Mucosa of rectum (tissue), 2 donors: Measurements from ENCODE around the gene HSF5.
A peak's percentile ranks its signal among the peaks of the same experiment; 100 is the strongest.

ENCODE experiments used
- H3K27ac ChIP-seq, 2 donors: one replicate each; pipeline ENCODE4 v1.7.0; 2013; ENCODE audit warnings: inconsistent platforms in 2 of 2, low read depth in 2 of 2, low read length in 2 of 2
- H3K27me3 ChIP-seq, 2 donors: one replicate each; pipeline ENCODE4 v1.7.0; 2013; ENCODE audit warnings: low read length in 2 of 2; ENCODE audit not compliant: control insufficient read depth in 2 of 2, insufficient read depth in 2 of 2
- H3K36me3 ChIP-seq, 2 donors: one replicate each; pipeline ENCODE4 v1.7.0; 2013; ENCODE audit warnings: low read length in 2 of 2; ENCODE audit not compliant: control insufficient read depth in 2 of 2, insufficient read depth in 2 of 2
- H3K4me1 ChIP-seq, 2 donors: one replicate each; pipeline ENCODE4 v1.7.0; 2013; ENCODE audit warnings: low read length in 2 of 2, mild to moderate bottlenecking in 1 of 2; ENCODE audit not compliant: control insufficient read depth in 2 of 2, insufficient read depth in 2 of 2
- H3K4me3 ChIP-seq, 2 donors: one replicate each; pipeline ENCODE4 v1.7.0; 2013; ENCODE audit warnings: low read length in 2 of 2
- H3K9ac ChIP-seq, 2 donors: one replicate each; pipeline ENCODE4 v1.7.0; 2013; ENCODE audit warnings: low read length in 2 of 2, low read depth in 1 of 2, mild to moderate bottlenecking in 1 of 2
- H3K9me3 ChIP-seq, 2 donors: one replicate each; pipeline ENCODE4 v1.7.0; 2013; ENCODE audit warnings: low read length in 2 of 2; ENCODE audit not compliant: control insufficient read depth in 2 of 2
- donor health status: healthy.
- donor health status: Normal muscosa, but diverticular disease.

Gene HSF5, protein sequence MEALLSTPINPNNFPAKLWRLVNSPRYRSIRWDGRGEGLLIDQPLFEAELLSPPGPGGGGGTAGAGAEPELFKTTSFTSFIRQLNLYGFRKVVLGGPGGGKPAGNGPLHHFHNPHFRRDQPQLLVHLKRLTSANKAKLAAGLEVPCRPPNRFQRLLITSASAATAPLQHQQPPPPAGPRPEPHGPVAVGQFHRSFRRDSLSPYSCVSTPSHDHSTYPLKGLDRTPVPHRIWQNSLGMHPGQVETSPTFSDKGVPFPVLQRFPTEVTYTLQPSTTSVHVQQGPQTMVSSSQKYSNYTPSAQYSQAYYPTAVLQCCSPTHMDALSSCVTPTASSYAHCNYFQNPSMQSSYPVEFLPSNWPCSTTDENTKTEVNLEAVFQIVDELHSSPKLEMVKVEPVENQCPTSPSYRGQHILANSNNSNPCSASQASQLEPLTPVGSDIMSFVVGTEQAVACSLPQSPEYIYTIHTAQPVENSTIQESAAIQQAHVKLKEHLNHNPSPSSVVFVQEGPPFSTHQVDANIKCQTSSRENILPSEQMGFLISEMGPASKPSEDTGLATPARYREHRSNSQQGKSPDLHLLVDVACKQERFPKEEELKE

DNA sequence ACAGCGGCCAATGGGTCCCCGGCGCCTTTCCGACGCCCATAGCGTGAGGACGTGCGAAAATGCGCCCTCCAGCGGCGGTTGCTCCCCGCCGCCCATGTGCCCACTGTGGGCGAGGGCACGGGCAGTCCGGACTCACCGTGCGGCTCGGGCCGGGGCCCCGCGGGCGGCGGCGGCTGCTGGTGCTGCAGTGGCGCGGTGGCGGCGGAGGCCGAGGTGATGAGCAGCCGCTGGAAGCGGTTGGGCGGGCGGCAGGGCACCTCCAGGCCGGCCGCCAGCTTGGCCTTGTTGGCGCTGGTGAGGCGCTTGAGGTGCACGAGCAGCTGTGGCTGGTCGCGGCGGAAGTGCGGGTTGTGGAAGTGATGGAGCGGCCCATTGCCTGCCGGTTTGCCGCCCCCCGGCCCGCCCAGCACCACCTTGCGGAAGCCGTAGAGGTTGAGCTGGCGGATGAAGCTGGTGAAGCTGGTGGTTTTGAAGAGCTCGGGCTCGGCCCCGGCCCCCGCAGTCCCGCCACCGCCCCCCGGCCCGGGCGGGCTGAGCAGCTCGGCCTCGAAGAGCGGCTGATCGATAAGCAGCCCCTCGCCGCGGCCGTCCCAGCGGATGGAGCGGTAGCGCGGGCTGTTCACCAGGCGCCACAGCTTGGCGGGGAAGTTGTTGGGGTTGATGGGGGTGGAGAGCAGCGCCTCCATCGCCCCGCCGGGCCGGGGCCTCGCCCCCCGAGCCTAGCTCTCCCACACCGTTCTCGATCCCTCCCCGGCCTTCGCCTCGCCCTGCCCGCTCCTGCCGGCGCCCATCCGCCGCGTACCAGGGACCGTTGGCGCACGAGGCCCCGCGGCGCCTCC, at the start of gene HSF5:
Gene HSF5 (minus strand): TSS at position 820 of the 839 bp plus-strand sequence. CDS start 134 bp downstream, at position 686.
- peak within 1 kb of the TSS in 1 of 2 donors; percentile 31 for H3K4me3 ChIP-seq
- H3K27me3 ChIP-seq = no peaks in the 10 kb centered on the region
- no peaks in the 10 kb centered on the region for H3K4me1 ChIP-seq
- H3K27ac ChIP-seq = no peak within 1 kb of the TSS
- no peaks in the 10 kb centered on the region for H3K9me3 ChIP-seq
- H3K36me3 ChIP-seq = peaks cover 33 to 39% of the 10 kb centered on the region in 2 donors
- no peak within 1 kb of the TSS for H3K9ac ChIP-seq

DNA sequence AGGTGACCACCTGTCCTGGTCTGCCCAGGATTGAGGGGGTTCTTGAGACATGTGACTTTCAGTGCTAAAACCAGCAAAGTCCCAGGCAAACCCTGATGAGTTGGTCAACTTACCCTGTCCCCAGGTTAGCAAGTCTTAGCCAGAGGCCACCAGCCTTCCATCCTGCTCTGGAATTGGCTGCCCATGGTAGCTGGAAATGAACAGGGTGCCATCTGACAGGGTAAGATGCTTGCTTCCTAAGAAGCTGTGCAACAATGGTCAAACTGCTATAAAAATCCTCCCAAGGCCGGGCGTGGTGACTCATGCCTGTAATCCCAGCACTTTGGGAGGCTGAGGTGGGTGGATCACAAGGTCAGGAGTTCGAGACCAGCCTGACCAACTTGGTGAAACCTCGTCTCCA, 49.1 kb upstream of the HSF5 start:
- H3K4me1 ChIP-seq = peaks cover 0 to under 1% of the 10 kb centered on the region in 2 donors
- H3K9ac ChIP-seq = no peak overlapping the region
- H3K4me3 ChIP-seq = no peak overlapping the region
- H3K27me3 ChIP-seq = peaks cover 5 to 6% of the 10 kb centered on the region in 2 donors
- H3K9me3 ChIP-seq = no peaks in the 10 kb centered on the region
- no peak overlapping the region for H3K27ac ChIP-seq
- no peaks in the 10 kb centered on the region for H3K36me3 ChIP-seq

DNA sequence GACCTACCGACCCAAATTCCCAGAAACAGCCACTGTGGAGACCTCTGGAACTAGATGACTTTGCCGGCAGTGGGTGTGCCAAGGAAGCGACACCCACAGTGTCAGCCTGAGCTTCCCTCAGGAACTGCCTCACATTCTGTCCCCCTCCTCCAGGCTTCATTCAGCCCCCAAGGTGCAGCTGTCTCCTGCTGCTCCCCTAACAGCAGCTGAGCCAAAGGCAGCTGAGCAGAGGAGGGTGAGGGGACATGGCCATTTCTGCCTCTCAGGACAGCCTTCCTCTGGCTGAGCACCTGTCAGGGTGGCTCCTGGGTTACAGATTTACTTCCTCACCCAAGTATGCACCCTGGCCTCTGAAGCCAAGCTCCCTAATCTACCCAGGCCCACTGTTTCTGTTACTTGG, 48.3 kb upstream of the HSF5 start:
- no peak overlapping the region for H3K27ac ChIP-seq
- H3K36me3 ChIP-seq = no peaks in the 10 kb centered on the region
- H3K9me3 ChIP-seq = no peaks in the 10 kb centered on the region
- peaks cover 5 to 8% of the 10 kb centered on the region in 2 donors for H3K27me3 ChIP-seq
- peaks cover 0 to 4% of the 10 kb centered on the region in 2 donors for H3K4me1 ChIP-seq
- no peak overlapping the region for H3K4me3 ChIP-seq
- H3K9ac ChIP-seq = no peak overlapping the region

DNA sequence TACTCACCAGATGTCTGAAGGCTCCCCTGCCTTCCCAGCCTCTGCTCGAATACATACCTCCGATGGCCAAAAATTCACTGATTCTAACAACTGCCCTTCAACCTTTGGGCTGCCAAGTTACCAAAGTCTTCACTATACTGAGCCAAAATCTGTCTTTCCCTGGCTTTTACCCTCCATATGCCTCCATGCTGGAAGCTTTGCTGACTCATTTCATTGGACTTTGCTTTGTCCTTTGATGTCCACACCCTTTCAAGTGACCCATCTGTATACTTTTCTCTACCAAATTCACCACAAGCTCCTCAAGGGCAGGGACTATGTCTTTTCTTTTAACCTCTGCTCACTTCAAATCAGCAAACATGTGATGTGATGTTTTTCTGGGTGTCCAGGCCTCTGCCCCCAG, 47.2 kb upstream of the HSF5 start:
- H3K4me3 ChIP-seq = no peak overlapping the region
- H3K9me3 ChIP-seq = no peaks in the 10 kb centered on the region
- no peak overlapping the region for H3K27ac ChIP-seq
- peaks cover 5 to 8% of the 10 kb centered on the region in 2 donors for H3K27me3 ChIP-seq
- no peaks in the 10 kb centered on the region for H3K36me3 ChIP-seq
- H3K4me1 ChIP-seq = peaks cover 0 to 4% of the 10 kb centered on the region in 2 donors
- no peak overlapping the region for H3K9ac ChIP-seq

DNA sequence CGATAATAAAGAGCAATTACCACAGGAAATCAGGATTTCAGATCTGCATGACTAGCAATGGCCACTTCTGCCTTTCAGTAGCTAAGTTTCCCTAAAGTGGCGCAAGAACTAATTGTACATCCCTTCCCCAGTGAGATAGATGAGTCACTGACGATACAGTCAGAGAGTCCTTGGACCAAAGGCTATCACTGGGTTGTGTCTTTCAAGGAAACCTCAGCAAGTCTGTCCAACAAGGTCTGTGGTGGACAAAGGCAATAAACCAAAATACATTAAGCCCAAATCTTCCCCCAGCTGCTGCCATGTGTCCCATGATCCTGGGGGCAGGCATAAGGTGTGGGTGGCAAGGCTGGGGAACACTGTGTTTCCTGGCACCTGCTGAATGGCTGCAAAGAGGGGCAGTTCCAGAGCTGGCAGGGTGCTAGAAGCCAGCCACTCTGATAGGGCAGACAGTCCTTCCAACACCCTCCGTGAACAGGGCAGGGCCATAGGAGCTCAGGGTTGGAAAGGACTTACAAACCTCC, 46.8 kb upstream of the HSF5 start:
- Histone ChIP-seq H3K27ac (no peak overlapping the region), H3K4me1 (peaks cover 0 to 4% of the 10 kb centered on the region in 2 donors), H3K9me3 (no peaks in the 10 kb centered on the region), H3K4me3 (no peak overlapping the region), H3K27me3 (peaks cover 5 to 8% of the 10 kb centered on the region in 2 donors), H3K36me3 (no peaks in the 10 kb centered on the region), H3K9ac (no peak overlapping the region)

DNA sequence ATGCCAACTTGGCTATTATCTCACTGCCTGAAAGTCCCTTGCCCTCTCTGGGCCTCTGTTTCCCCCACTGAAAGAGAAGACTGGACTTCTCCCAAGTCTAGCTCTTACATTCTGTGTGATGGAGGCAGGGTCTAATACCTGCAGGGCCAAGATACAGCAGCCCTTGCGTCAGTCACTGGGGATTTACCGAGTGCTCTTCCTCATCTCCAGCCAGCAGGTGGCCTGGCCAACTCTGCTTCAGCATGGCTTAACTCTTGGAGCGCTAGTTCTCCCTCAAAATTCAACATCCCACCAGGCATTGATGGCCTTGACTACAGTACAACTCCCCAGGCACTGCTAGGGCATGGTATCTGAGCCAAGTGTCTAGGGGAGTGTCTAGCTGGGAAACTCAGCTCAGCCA, 46.1 kb upstream of the HSF5 start:
- H3K36me3 ChIP-seq = no peaks in the 10 kb centered on the region
- no peak overlapping the region for H3K27ac ChIP-seq
- H3K4me3 ChIP-seq = no peak overlapping the region
- H3K4me1 ChIP-seq = peaks cover 0 to 4% of the 10 kb centered on the region in 2 donors
- no peak overlapping the region for H3K9ac ChIP-seq
- peaks cover 5 to 8% of the 10 kb centered on the region in 2 donors for H3K27me3 ChIP-seq
- no peaks in the 10 kb centered on the region for H3K9me3 ChIP-seq

DNA sequence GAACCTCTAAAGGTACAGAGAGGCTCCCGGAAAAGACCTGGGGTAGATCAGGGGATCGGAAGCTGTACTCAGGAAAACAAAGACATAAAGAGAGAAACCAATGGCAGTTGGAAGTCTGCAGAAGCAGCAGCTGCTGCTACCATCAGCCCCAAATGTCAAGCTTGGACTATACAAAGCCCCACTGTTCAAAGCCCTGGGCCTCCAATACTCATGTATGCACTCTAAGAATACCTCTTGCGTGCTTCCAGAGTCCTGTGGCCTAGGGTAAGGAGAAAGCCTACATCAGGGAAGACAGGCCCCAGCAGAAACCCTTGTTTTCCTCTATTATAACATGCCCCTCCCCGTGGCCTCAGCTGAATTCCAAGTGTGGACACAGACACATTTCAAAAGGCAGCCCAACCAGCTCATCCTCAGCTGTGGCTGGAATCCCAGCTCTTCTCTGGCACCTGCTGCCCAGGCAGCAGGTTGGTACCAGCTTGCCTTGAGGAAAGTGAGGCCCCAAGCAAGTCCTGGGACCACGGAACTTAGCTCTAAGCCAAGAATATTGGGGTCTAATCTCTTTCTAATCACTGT, 45.5 kb upstream of the HSF5 start:
- no peak overlapping the region for H3K27ac ChIP-seq
- no peaks in the 10 kb centered on the region for H3K9me3 ChIP-seq
- peaks cover 0 to 4% of the 10 kb centered on the region in 2 donors for H3K4me1 ChIP-seq
- H3K9ac ChIP-seq = no peak overlapping the region
- no peaks in the 10 kb centered on the region for H3K36me3 ChIP-seq
- peaks cover 5 to 8% of the 10 kb centered on the region in 2 donors for H3K27me3 ChIP-seq
- H3K4me3 ChIP-seq = no peak overlapping the region

DNA sequence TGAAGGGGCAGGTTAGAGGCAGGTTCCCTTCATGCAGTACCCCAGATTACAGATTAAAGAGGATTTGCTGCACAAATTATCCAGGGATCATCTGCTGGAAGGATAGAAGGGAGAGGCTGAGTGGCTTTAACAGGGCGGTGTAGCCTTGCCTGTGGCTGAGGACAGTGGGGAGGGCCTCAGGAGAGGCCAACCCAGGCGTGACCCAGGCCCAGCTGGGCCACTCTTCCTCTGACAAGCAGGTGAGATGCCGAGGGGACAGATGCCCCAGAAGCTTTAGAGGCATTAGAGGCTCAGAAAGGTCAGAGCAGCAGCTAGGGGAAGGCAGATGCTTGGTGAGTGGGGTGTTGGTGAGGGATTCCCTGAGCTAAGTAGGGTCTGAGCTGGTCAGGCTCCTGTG, 44.3 kb upstream of the HSF5 start:
- Histone ChIP-seq H3K9ac (peak overlapping the region in 1 of 2 donors; percentile 34), H3K36me3 (no peaks in the 10 kb centered on the region), H3K27me3 (peaks cover 5 to 6% of the 10 kb centered on the region in 2 donors), H3K27ac (no peak overlapping the region), H3K4me1 (peaks cover 0 to 4% of the 10 kb centered on the region in 2 donors), H3K9me3 (no peaks in the 10 kb centered on the region), H3K4me3 (peak overlapping the region; percentile 54 to 60)

DNA sequence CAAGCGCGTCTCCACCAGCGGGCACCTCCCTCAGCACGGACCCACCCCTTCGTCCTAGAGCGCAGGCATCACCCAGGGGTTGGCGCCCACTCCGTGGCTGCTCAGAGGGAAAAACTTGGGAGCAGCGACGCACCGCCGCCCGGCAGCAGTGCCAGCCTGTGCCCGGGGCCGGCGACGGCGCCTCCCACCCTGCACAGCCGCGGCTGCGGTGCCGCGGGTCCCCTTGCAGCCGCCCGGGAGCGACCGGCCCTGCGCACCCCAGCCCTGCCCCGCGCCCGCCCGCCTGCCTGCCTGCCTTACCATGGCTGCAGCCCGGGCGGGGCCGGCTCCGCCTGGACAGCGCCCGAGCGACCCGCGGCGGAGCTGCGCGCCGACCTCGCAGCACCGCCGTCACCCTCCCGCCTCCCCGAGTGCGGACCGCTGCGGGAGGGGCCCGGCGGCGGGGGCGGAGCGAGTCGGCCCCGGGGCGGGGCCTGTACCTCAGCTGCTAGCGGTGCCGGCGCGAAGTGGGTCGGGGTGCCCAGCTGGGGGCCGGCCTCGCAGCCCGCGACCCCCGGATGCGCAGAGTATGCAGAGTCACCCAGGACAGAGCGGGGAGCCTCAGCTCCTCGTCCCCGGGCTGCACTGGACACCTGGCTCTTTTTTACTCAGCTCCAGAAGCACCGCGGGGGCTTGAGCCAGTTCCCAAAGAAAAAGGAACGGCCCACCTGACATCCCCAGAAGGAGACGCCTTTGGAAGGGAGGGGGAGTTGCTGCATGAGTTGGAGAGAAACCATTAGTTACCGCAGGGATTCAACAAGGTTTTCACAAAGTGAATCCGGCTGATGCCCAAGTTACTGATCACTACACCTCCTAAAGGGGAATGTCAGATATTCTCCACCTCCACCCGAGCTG, 43.7 kb upstream of the HSF5 start:
- Histone ChIP-seq H3K27ac (no peak overlapping the region), H3K9me3 (no peaks in the 10 kb centered on the region), H3K4me3 (peak overlapping the region; percentile 56 to 60), H3K36me3 (no peaks in the 10 kb centered on the region), H3K4me1 (peaks cover 0 to 4% of the 10 kb centered on the region in 2 donors), H3K27me3 (peaks cover 5 to 6% of the 10 kb centered on the region in 2 donors), H3K9ac (peak overlapping the region; percentile 8 to 34)
